ENCODE data around the gene CHST1. TPM values are rescaled to one million over a fixed set of nuclear protein-coding genes. Genes with fewer than 3 reads are reported as not detected.

CHST1 gene
- total RNA-seq, 2 experiments from 2014 or later: not detected

- POLR2A ChIA-PET: no interaction called here
- Mint-ChIP-seq H3K4me3 (no peak overlapping the region), H3K4me1 (ENCODE audit: low read depth) (peaks cover 6% of the 10 kb centered on the region), H3K27ac (no peak overlapping the region), H3K36me3 (ENCODE audit: low read depth) (no peaks in the 10 kb centered on the region), H3K27me3 (peaks cover 52% of the 10 kb centered on the region), H3K9me3 (no peaks in the 10 kb centered on the region)
- DNase-seq: peak in 1 of 14 experiments; percentile 16
- CTCF ChIA-PET: interaction anchor here (0.9 to 1.1 kb wide), 2 partner anchors 9 to 285 kb away, joined by 3 to 6 read pairs; no protein-coding TSS in a partner anchor
- intact Hi-C loops (cut with DNase I, micrococcal nuclease): loop anchor here (1.0 kb wide), 1 partner anchor 285 kb away; no protein-coding TSS in a partner anchor
- H3K27ac ChIP-seq (ENCODE audit: low read depth in 1 of 2, low read length in 2 of 2): no peak overlapping the region
- H3K36me3 ChIP-seq (ENCODE audit: insufficient read depth, low read length): no peaks in the 10 kb centered on the region
- H3K4me1 ChIP-seq (ENCODE audit: insufficient read depth, low read length): peaks cover 7% of the 10 kb centered on the region
- H3K27me3 ChIP-seq (ENCODE audit: control insufficient read depth in 1 of 2, insufficient read depth in 2 of 2, low read length in 2 of 2): peaks cover 14 to 18% of the 10 kb centered on the region in 2 experiments
- no peak for ATAC-seq (ENCODE audit: poor library complexity)
- H3K9me3 ChIP-seq (ENCODE audit: control insufficient read depth in 1 of 2, insufficient read depth in 1 of 2, low read length in 2 of 2): no peaks in the 10 kb centered on the region
- no peak overlapping the region for H3K4me3 ChIP-seq (ENCODE audit: low read length)
- no peak for TF ChIP-seq CTCF (IDR thresholded peaks at IDR 0.05)
Measured at GRCh38 chr11:45655831-45656230, 9.6 kb downstream of the CHST1 start.

DNA sequence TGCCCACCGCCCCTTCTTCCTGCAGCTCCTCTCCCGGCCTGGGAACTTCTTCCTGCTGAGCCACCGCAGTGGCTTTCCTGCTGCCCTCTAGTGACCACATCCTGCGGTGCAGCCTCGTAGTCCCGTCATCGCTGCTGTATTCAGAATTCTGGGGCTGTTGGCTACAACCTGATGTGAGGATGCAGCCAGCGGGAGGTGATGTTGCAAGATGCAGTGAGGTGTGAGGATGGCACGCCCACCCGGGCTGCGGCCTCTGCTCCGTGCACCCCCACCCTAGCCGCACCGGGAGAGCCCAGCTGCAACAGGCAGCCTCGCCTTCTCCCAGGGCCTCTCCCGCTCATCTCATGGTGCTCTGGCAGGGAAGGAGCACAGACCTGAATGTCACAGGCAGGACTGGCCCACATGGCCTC lies 10.1 kb downstream of the CHST1 start:
- peaks cover 6% of the 10 kb centered on the region for H3K4me1 Mint-ChIP-seq (ENCODE audit: low read depth)
- no peak overlapping the region for H3K27ac Mint-ChIP-seq
- intact Hi-C loops (cut with DNase I, micrococcal nuclease): loop anchor here (1.0 kb wide), 1 partner anchor 284 kb away; no protein-coding TSS in a partner anchor
- no peaks in the 10 kb centered on the region for H3K36me3 ChIP-seq (ENCODE audit: insufficient read depth, low read length)
- no peak overlapping the region for H3K4me3 ChIP-seq (ENCODE audit: low read length)
- no peaks in the 10 kb centered on the region for H3K36me3 Mint-ChIP-seq (ENCODE audit: low read depth)
- H3K4me1 ChIP-seq (ENCODE audit: insufficient read depth, low read length): peaks cover 7% of the 10 kb centered on the region
- TF ChIP-seq CTCF (IDR thresholded peaks at IDR 0.05): peak; percentile 80
- no peak overlapping the region for H3K27ac ChIP-seq (ENCODE audit: low read depth in 1 of 2, low read length in 2 of 2)
- H3K9me3 ChIP-seq (ENCODE audit: control insufficient read depth in 1 of 2, insufficient read depth in 1 of 2, low read length in 2 of 2): peaks cover 0 to under 1% of the 10 kb centered on the region in 2 experiments
- peak; percentile 27 to 72 (median 48) for DNase-seq
- ChIA-PET POLR2A (no interaction called here), CTCF (interaction anchor here (0.7 to 1.7 kb wide), 5 partner anchors 9 to 284 kb away, joined by 3 to 8 read pairs (median 3); no protein-coding TSS in a partner anchor)
- H3K9me3 Mint-ChIP-seq: no peaks in the 10 kb centered on the region
- peak; percentile 48 for ATAC-seq (ENCODE audit: poor library complexity)
- peaks cover 51% of the 10 kb centered on the region for H3K27me3 Mint-ChIP-seq
- H3K4me3 Mint-ChIP-seq: no peak overlapping the region
- peaks cover 10 to 14% of the 10 kb centered on the region in 2 experiments for H3K27me3 ChIP-seq (ENCODE audit: control insufficient read depth in 1 of 2, insufficient read depth in 2 of 2, low read length in 2 of 2)

- Mint-ChIP-seq H3K36me3 (ENCODE audit: low read depth) (no peaks in the 10 kb centered on the region), H3K4me1 (ENCODE audit: low read depth) (peaks cover 6% of the 10 kb centered on the region), H3K4me3 (no peak overlapping the region), H3K27ac (no peak overlapping the region), H3K27me3 (peaks cover 48% of the 10 kb centered on the region), H3K9me3 (no peaks in the 10 kb centered on the region)
- Histone ChIP-seq H3K4me3 (ENCODE audit: low read length) (no peak overlapping the region), H3K36me3 (ENCODE audit: insufficient read depth, low read length) (no peaks in the 10 kb centered on the region), H3K4me1 (ENCODE audit: insufficient read depth, low read length) (peaks cover 7% of the 10 kb centered on the region), H3K9me3 (ENCODE audit: control insufficient read depth in 1 of 2, insufficient read depth in 1 of 2, low read length in 2 of 2) (peaks cover 0 to 5% of the 10 kb centered on the region in 2 experiments), H3K27ac (ENCODE audit: low read depth in 1 of 2, low read length in 2 of 2) (no peak overlapping the region), H3K27me3 (ENCODE audit: control insufficient read depth in 1 of 2, insufficient read depth in 2 of 2, low read length in 2 of 2) (peaks cover 6 to 12% of the 10 kb centered on the region in 2 experiments)
- TF ChIP-seq CTCF (IDR thresholded peaks at IDR 0.05): no peak
- ATAC-seq (ENCODE audit: poor library complexity) (no peak), DNase-seq (no peak)
- ChIA-PET POLR2A (no interaction called here), CTCF (interaction anchor here (0.7 to 1.7 kb wide), 4 partner anchors 9 to 283 kb away, joined by 3 to 8 read pairs (median 3); no protein-coding TSS in a partner anchor)
- intact Hi-C loops (cut with DNase I, micrococcal nuclease): loop anchor here (1.0 kb wide), 1 partner anchor 284 kb away; no protein-coding TSS in a partner anchor
Measured at GRCh38 chr11:45655012-45655283, 10.5 kb downstream of the CHST1 start.

All from CD4-positive, alpha-beta T cell (primary cell).